SK-N-SH treated with all-trans-retinoic acid at 6 μM for 48 hours (cell line): ENCODE measurements around the gene PUDP.
"Not testable (repeated sequence)": the region's sequence is repeated elsewhere in the genome, so short reads cannot be mapped to it uniquely, and the experiment has no call there.

Experiments used
- ATAC-seq: fragments of 200-7000 bp; cut with Tn5 transposase; 3 replicates; pipeline ENCODE4 v1.9.1; 2020; ENCODE audit warnings: mild to moderate bottlenecking, moderate library complexity
- BACH2 ChIP-seq: fragments of 250-450 bp; sonication (Bioruptor Pico); IDR thresholded peaks from 2 replicates; pipeline ENCODE4 v1.9.0; 2021; ENCODE audit warnings: mild to moderate bottlenecking, borderline replicate concordance
- CREB5 ChIP-seq: fragments of 250-450 bp; sonication (Bioruptor Pico); IDR thresholded peaks from 2 replicates; pipeline ENCODE4 v1.5.1; 2020; ENCODE audit warnings: low read depth, mild to moderate bottlenecking, moderate library complexity
- CSDC2 ChIP-seq: fragments of 250-450 bp; sonication (Bioruptor Pico); IDR thresholded peaks from 2 replicates; pipeline ENCODE4 v1.5.0; 2020; ENCODE audit warnings: mild to moderate bottlenecking, moderate library complexity
- CSRNP3 ChIP-seq: fragments of 250-450 bp; sonication (Bioruptor Pico); IDR thresholded peaks from 2 replicates; pipeline ENCODE4 v1.5.1; 2021; ENCODE audit warnings: mild to moderate bottlenecking, moderate library complexity
- ESRRG ChIP-seq: fragments of 250-450 bp; sonication (Bioruptor Pico); IDR thresholded peaks from 2 replicates; pipeline ENCODE4 v1.6.1; 2021; ENCODE audit warnings: mild to moderate bottlenecking
- GLIS3 ChIP-seq: fragments of 250-450 bp; sonication (Bioruptor Pico); IDR thresholded peaks from 2 replicates; pipeline ENCODE4 v1.5.0; 2020; ENCODE audit warnings: mild to moderate bottlenecking, moderate library complexity
- ISL1 ChIP-seq: fragments of 250-450 bp; sonication (Bioruptor Pico); IDR thresholded peaks from 2 replicates; pipeline ENCODE4 v2.1.2; 2022; ENCODE audit warnings: mild to moderate bottlenecking, moderate library complexity
- POU6F1 ChIP-seq: fragments of 250-450 bp; sonication (Bioruptor Pico); IDR thresholded peaks from 2 replicates; pipeline ENCODE4 v1.8.0; 2021; ENCODE audit warnings: low read depth, mild to moderate bottlenecking, moderate library complexity, borderline replicate concordance
- PPARA ChIP-seq: fragments of 250-450 bp; sonication (Bioruptor Pico); IDR thresholded peaks from 2 replicates; pipeline ENCODE4 v1.5.0; 2020; ENCODE audit warnings: mild to moderate bottlenecking, borderline replicate concordance
- RARB ChIP-seq: fragments of 250-450 bp; sonication (Bioruptor Pico); IDR thresholded peaks from 2 replicates; pipeline ENCODE4 v1.8.0; 2021; ENCODE audit warnings: mild to moderate bottlenecking, moderate library complexity
- SNAI2 ChIP-seq: fragments of 250-450 bp; sonication (Bioruptor Pico); IDR thresholded peaks from 2 replicates; pipeline ENCODE4 v1.5.0; 2020; ENCODE audit warnings: mild to moderate bottlenecking, moderate library complexity
- TCF4 ChIP-seq: fragments of 250-450 bp; sonication (Bioruptor Pico); IDR thresholded peaks from 2 replicates; pipeline ENCODE4 v1.8.0; 2021; ENCODE audit warnings: mild to moderate bottlenecking, moderate library complexity, borderline replicate concordance
- TOX ChIP-seq: fragments of 250-450 bp; sonication (Bioruptor Pico); IDR thresholded peaks from 2 replicates; pipeline ENCODE4 v1.8.0; 2021; ENCODE audit warnings: mild to moderate bottlenecking, moderate library complexity, borderline replicate concordance
- ZC3H10 ChIP-seq: fragments of 250-450 bp; sonication (Bioruptor Pico); IDR thresholded peaks from 2 replicates; pipeline ENCODE4 v1.5.1; 2021; ENCODE audit warnings: mild to moderate bottlenecking, moderate library complexity
- ZFP3 ChIP-seq: fragments of 250-450 bp; sonication (Bioruptor Pico); IDR thresholded peaks from 2 replicates; pipeline ENCODE4 v1.5.0; 2020; ENCODE audit warnings: mild to moderate bottlenecking, moderate library complexity
- ZNF70 ChIP-seq: fragments of 450-650 bp; formaldehyde crosslinking; IDR thresholded peaks from 2 replicates; pipeline ENCODE4 v1.5.0; 2020; ENCODE audit warnings: mild to moderate bottlenecking, moderate library complexity
- ZNF8 ChIP-seq: fragments of 450-650 bp; formaldehyde crosslinking; IDR thresholded peaks from 2 replicates; pipeline ENCODE4 v1.5.0; 2020; ENCODE audit warnings: mild to moderate bottlenecking, moderate library complexity
- TF ChIP-seq, protein P1 (sequence below): fragments of 250-450 bp; sonication (Bioruptor Pico); IDR thresholded peaks from 2 replicates; pipeline ENCODE4 v1.5.0; 2020; ENCODE audit warnings: mild to moderate bottlenecking, moderate library complexity

The PUDP gene

GRCh38 chrX:7021991-7022390, 126.0 kb downstream of the PUDP start (continued):
- TF ChIP-seq POU6F1 (CRISPR knock-in tag) = no peak
- TF ChIP-seq, all 23 proteins: peak for 0

DNA sequence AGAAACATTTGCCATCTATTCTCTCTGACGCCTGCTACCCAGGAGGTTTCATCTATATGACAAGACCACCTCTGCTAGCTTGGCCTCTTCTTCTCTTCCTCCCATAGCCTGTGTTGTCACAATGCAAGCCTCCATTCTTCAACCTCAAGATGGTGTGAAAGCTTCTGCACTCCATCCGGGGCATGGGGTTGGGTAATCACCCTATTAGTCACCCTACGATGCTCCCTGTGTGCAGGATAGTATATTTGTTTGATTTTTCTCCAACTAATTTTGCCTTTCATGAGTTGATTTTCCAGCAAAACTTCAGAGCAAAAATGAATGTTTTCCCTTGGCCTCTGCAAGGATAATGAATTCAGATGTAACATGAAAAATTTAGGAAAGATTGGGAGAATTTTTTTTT, 128.4 kb downstream of the PUDP start:
- TF ChIP-seq TOX (CRISPR knock-in tag) (no peak), ZFP3 (no peak), ISL1 (CRISPR knock-in tag) (no peak), CSDC2 (CRISPR knock-in tag) (no peak), CREB5 (CRISPR knock-in tag) (no peak), ZNF70 (CRISPR knock-in tag) (no peak), BACH2 (CRISPR knock-in tag) (no peak), GLIS3 (no peak), CSRNP3 (no peak), POU6F1 (CRISPR knock-in tag) (no peak), ZNF8 (CRISPR knock-in tag) (no peak), SNAI2 (CRISPR knock-in tag) (no peak), PPARA (CRISPR knock-in tag) (no peak), ESRRG (CRISPR knock-in tag) (no peak), TCF4 (CRISPR knock-in tag) (no peak), RARB (CRISPR knock-in tag) (no peak), ZC3H10 (CRISPR knock-in tag) (no peak)
- TF ChIP-seq, protein P1, sequence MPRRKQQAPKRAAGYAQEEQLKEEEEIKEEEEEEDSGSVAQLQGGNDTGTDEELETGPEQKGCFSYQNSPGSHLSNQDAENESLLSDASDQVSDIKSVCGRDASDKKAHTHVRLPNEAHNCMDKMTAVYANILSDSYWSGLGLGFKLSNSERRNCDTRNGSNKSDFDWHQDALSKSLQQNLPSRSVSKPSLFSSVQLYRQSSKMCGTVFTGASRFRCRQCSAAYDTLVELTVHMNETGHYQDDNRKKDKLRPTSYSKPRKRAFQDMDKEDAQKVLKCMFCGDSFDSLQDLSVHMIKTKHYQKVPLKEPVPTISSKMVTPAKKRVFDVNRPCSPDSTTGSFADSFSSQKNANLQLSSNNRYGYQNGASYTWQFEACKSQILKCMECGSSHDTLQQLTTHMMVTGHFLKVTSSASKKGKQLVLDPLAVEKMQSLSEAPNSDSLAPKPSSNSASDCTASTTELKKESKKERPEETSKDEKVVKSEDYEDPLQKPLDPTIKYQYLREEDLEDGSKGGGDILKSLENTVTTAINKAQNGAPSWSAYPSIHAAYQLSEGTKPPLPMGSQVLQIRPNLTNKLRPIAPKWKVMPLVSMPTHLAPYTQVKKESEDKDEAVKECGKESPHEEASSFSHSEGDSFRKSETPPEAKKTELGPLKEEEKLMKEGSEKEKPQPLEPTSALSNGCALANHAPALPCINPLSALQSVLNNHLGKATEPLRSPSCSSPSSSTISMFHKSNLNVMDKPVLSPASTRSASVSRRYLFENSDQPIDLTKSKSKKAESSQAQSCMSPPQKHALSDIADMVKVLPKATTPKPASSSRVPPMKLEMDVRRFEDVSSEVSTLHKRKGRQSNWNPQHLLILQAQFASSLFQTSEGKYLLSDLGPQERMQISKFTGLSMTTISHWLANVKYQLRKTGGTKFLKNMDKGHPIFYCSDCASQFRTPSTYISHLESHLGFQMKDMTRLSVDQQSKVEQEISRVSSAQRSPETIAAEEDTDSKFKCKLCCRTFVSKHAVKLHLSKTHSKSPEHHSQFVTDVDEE (CRISPR knock-in tag) = no peak
- no peak for ATAC-seq

GRCh38 chrX:7012262-7012834, 135.6 kb downstream of the PUDP start:
- peak; percentile 40; the same call in 1 of the 3 replicates for ATAC-seq

- not testable (repeated sequence) for ATAC-seq
Measured at GRCh38 chrX:7010897-7011296, 137.1 kb downstream of the PUDP start.

DNA sequence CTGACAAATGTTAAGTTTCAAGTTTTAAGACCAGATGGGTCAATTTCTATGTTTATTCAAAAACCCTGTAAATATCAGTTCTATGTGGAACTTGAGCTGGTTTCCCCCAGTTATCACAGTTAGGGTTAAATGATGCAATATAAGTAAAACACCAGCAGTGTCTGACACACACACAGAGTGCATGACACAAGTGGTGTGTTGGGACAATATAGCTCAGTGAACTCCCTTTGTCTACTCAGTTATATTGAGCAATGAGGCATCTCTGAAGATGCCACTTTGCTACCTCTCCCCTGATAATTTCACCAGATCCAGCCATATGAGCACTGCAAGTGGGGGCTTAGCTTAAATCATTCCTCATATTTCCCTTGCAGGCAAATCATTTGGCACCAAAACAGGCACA, 140.6 kb downstream of the PUDP start:
- not testable (repeated sequence) for ATAC-seq
